HG03097 (cell line): ENCODE measurements around the gene RPLP1.

Source experiments
- ATAC-seq: cut with Tn5 transposase; IDR thresholded peaks from one replicate; pipeline ENCODE4 v1.9.1; 2021; ENCODE audit not compliant: unreplicated experiment, low FRiP score

The RPLP1 gene

GRCh38 chr15:69468241-69469121 lies 15.9 kb downstream of the RPLP1 start:
- ATAC-seq: no peak

- ATAC-seq: no peak
These were observed 17.0 kb downstream of the RPLP1 start for GRCh38 chr15:69469467-69470201.

GRCh38 chr15:69472046-69472445 lies 19.4 kb downstream of the RPLP1 start:
- no peak for ATAC-seq

GRCh38 chr15:69472562-69472961 lies 19.9 kb downstream of the RPLP1 start:
- no peak for ATAC-seq

- no peak for ATAC-seq
These were observed 21.7 kb downstream of the RPLP1 start for GRCh38 chr15:69474291-69474690.

GRCh38 chr15:69474846-69475455 lies 22.3 kb downstream of the RPLP1 start:
- ATAC-seq: no peak

GRCh38 chr15:69475769-69476358 lies 23.2 kb downstream of the RPLP1 start:
- ATAC-seq: no peak

GRCh38 chr15:69476704-69477473 lies 24.3 kb downstream of the RPLP1 start:
- ATAC-seq: no peak

- ATAC-seq: no peak
These were observed 25.7 kb downstream of the RPLP1 start for GRCh38 chr15:69478259-69478781.

- no peak for ATAC-seq
These were observed 26.5 kb downstream of the RPLP1 start for GRCh38 chr15:69479081-69479480.

- ATAC-seq: no peak
These were observed 27.4 kb downstream of the RPLP1 start for GRCh38 chr15:69479971-69480370.

- no peak for ATAC-seq
These were observed 28.3 kb downstream of the RPLP1 start for GRCh38 chr15:69480932-69481331.

GRCh38 chr15:69482686-69483256 lies 30.2 kb downstream of the RPLP1 start:
- no peak for ATAC-seq

GRCh38 chr15:69484837-69485236 lies 32.2 kb downstream of the RPLP1 start:
- no peak for ATAC-seq

- ATAC-seq: no peak
These were observed 34.0 kb downstream of the RPLP1 start for GRCh38 chr15:69486481-69487110.

- ATAC-seq: no peak
These were observed 36.5 kb downstream of the RPLP1 start for GRCh38 chr15:69489073-69489571.

- no peak for ATAC-seq
These were observed 37.9 kb downstream of the RPLP1 start for GRCh38 chr15:69490356-69491037.

GRCh38 chr15:69491038-69491505 lies 38.5 kb downstream of the RPLP1 start:
- ATAC-seq: no peak
